Stimulated activated CD4-positive, alpha-beta T cell treated with anti-CD3 and anti-CD28 coated beads, Interleukin-12 subunit alpha, Interleukin-12 subunit beta, amount 100 ng/mL, for 48 hours (primary cell): ENCODE results near the gene SEC24D.
A peak's percentile ranks its signal among the peaks of the same experiment; 100 is the strongest.

ENCODE experiments used
- DNase-seq, 3 donors: peaks; one replicate each; pipeline ENCODE4 v3.0.0-alpha.2; 2020; ENCODE audit warnings: low read depth in 2 of 3, low spot score in 1 of 3

The SEC24D gene

DNA sequence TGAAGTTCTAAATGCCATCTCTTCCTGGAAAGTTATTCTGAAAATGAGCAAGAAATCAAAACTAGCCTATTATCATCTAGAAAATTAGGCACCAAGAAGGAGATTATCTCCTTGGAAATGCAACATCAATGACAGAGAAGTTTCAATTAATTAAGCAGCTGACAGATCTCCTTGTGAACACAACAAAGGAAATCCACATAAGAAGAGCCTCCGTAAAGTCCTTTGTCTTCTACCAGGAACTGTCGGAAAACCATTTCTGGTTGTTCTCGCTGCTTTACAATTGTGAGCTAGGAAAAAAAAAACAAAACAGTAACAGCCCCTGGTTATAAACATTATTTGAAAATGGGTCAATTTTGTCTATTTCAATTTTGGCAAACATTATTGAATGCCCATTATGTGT lies 112.6 kb downstream of the SEC24D start:
- no peak for DNase-seq

DNA sequence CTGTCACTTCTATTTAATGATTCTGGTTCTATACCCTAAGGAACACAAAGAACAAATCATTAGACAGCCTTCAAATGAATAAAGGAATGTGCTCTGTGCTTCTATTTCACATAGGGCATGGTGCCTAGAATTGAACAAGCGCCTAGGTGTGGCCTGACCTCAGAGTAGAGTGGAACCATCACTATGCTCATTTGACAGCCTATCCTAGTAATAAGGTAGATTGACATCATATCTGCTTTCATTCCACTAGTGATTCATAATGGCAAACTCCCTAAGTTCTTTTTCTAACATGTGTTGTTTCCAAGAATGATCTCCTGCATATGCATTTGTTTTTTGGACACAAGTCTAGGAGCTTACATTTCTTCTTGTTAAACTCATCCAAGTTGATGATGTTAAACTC lies 114.2 kb downstream of the SEC24D start:
- no peak for DNase-seq

DNA sequence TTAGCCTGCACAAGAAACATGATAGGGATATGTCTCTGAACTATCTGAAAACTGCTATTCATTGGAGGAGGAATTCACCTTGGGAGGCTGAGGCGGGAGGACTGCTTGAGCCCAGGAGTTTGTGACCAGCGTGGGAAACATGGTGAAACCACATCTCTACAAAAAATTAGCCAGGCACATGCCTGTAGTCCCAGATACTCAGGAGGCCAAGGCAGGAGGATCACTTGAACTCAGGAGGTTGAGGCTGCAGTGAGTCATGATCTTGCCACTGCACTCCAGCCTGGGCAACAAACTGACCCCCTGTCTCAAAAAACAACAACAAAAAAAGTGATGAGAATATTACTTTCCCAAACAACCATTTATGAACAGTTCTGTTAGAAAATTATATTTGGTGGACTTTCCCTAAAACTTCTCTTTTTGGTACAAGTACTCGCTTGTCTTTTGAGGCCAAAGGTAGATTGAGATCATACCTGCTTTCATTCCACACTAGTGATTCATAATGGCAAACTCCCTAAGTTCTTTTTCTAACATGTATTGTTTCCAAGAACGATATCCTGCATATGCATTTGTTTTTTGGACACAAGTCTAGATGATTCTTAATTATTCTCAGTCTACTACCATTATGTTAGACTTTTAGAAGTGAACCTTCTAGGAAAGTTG lies 117.3 kb downstream of the SEC24D start:
- DNase-seq: no peak

- no peak for DNase-seq
Measured at GRCh38 chr4:118716304-118716703, 119.6 kb downstream of the SEC24D start.

- DNase-seq: no peak
Measured at GRCh38 chr4:118714682-118715081, 121.2 kb downstream of the SEC24D start.

- DNase-seq: no peak
Measured at GRCh38 chr4:118712872-118713271, 123.1 kb downstream of the SEC24D start.

DNA sequence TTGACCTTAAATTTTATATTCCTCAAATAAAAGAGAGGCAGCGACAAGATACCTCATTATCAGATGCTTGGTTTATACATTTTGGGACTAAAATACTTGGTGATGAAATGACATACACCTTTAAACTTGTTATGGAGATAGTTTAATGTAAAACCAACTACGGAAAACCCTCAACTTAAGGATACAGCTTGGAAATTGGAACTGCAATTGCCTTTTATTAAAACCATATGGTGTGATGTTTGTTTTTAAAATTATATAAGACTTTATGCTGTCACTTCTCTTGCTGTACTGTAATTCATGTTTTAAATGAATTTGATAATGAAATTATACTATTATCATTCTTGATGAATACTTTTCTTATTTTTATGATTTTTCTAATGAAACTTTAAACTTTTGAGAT lies 124.9 kb downstream of the SEC24D start:
- DNase-seq: no peak

DNA sequence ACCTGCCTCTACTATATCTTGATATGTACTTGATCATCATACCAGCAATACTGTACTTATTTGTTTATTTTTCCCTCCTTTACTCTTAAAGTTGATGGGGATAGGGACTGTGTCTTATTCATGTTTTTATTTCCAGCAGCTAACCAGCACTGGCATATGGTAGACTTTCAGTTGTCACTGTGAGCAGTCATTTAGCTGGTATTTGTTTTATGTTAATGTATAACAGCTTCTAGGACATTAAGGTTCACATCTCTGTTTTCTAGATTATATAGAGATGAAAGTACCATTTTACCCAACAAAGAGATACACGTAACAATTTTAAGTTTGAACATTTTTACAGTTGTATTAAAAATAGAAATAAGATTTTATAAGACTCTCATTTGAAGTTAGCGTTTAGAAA lies 132.8 kb downstream of the SEC24D start:
- DNase-seq: no peak

DNA sequence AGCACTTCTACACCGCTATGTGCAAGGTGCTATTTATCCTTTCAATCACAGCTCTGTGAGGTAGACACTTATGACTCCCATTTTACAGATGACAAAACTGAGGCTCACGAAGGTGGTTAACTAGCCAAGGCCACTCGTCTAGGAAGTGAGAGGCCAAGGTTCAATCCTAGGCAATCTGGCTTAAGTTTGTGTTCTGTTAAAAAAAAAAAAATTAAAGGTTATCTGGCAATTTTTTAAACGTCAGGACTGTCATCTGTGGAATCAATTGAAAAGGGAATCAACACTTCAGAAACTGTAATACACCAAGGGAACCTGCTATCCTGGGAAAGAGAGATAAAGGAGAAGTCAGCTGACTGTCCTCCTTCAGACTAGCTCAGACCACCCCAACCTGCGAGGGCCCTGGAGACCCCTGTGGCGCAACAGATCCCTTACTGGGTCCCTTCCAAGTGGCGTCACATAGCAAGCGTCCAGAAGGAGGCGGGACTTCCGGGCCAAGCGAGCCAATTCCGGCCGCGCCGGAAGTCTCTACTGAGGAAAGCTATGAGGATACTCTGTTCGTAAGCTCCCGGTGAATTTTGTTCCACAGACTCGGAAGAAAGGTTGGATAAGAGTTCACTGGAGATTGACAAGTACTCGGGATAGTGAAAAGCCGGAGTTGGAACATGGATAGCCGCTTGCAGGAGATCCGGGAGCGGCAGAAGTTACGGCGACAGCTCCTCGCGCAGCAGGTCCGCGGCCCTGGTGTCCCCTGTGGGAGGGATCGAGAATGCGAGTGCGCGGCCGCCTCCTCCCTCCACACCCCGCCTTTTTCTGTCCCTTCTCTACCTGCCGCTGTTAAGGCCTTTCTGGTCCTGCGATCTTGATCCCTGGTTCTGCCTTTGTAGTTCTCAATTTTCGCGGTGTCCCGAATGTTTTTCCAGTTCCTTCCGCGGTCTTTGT lies 150.8 kb downstream of the SEC24D start, which contains the start of gene METTL14:
TSS of gene METTL14 (plus strand) at position 520 of the 939 bp plus-strand sequence. CDS start at position 663, 143 bp downstream.
- DNase-seq: peak; percentile 75 to 85 (median 80)

- DNase-seq: no peak
Measured at GRCh38 chr4:118683513-118683912, 152.4 kb downstream of the SEC24D start.

DNA sequence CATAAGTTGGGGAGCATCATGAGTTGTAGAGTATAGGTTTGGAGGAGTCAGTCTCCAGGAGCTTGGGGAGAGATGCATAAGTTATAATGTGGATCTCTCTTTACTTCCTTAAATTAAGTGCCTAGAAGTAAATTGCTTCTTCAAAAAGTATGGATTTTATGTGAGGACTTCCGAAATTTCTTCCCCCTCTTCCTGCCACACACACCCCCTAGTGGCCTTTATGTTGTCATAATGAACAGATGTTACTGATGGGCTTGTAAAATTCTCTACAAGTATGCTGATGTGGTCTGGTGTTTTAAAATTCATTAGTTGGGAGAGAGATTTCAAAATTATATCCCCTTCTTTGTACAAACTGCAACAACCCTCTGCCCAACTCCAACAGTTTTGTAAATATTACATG lies 153.0 kb downstream of the SEC24D start:
- DNase-seq: no peak

- DNase-seq: no peak
Measured at GRCh38 chr4:118680808-118681207, 155.1 kb downstream of the SEC24D start.

- DNase-seq: no peak
Measured at GRCh38 chr4:118676128-118676527, 159.8 kb downstream of the SEC24D start.
